ENCODE measurements around the gene PASK.

Gene PASK

GRCh38 chr2:241070811-241071676, 78.2 kb downstream of the PASK start:
- peaks cover 7% of the 10 kb centered on the region for H3K36me3 ChIP-seq (ENCODE audit: insufficient read depth, low read length)
- no peaks in the 10 kb centered on the region for H3K4me1 ChIP-seq (ENCODE audit: insufficient read depth, low read length)
- no peaks in the 10 kb centered on the region for H3K9me3 ChIP-seq (ENCODE audit: low read length)
- peaks cover 26% of the 10 kb centered on the region for H3K27me3 ChIP-seq (ENCODE audit: insufficient read depth, low read length)
- H2AFZ ChIP-seq (ENCODE audit: low read depth, low read length), result no peak overlapping the region
- no peak overlapping the region for H3K4me3 ChIP-seq (ENCODE audit: low read length)

- Histone ChIP-seq H3K9me3 (ENCODE audit: low read length) (no peaks in the 10 kb centered on the region), H3K4me3 (ENCODE audit: low read length) (no peak overlapping the region), H3K27me3 (ENCODE audit: insufficient read depth, low read length) (peaks cover 28% of the 10 kb centered on the region), H3K4me1 (ENCODE audit: insufficient read depth, low read length) (no peaks in the 10 kb centered on the region), H2AFZ (ENCODE audit: low read depth, low read length) (no peak overlapping the region), H3K36me3 (ENCODE audit: insufficient read depth, low read length) (peaks cover 7% of the 10 kb centered on the region)
These were observed 78.9 kb downstream of the PASK start for GRCh38 chr2:241070361-241070760.

- Histone ChIP-seq H3K27me3 (ENCODE audit: insufficient read depth, low read length) (peaks cover 34% of the 10 kb centered on the region), H2AFZ (ENCODE audit: low read depth, low read length) (no peak overlapping the region), H3K4me3 (ENCODE audit: low read length) (no peak overlapping the region), H3K9me3 (ENCODE audit: low read length) (no peaks in the 10 kb centered on the region), H3K36me3 (ENCODE audit: insufficient read depth, low read length) (peaks cover 2% of the 10 kb centered on the region), H3K4me1 (ENCODE audit: insufficient read depth, low read length) (no peaks in the 10 kb centered on the region)
These were observed 79.4 kb downstream of the PASK start for GRCh38 chr2:241069821-241070281.

- H3K9me3 ChIP-seq (ENCODE audit: low read length), result no peaks in the 10 kb centered on the region
- H2AFZ ChIP-seq (ENCODE audit: low read depth, low read length), result no peak overlapping the region
- no peaks in the 10 kb centered on the region for H3K36me3 ChIP-seq (ENCODE audit: insufficient read depth, low read length)
- no peak overlapping the region for H3K4me3 ChIP-seq (ENCODE audit: low read length)
- no peaks in the 10 kb centered on the region for H3K4me1 ChIP-seq (ENCODE audit: insufficient read depth, low read length)
- H3K27me3 ChIP-seq (ENCODE audit: insufficient read depth, low read length), result peaks cover 40% of the 10 kb centered on the region
These were observed 80.1 kb downstream of the PASK start for GRCh38 chr2:241068942-241069810.

- H3K4me3 ChIP-seq (ENCODE audit: low read length), result no peak overlapping the region
- no peak overlapping the region for H2AFZ ChIP-seq (ENCODE audit: low read depth, low read length)
- no peaks in the 10 kb centered on the region for H3K4me1 ChIP-seq (ENCODE audit: insufficient read depth, low read length)
- no peaks in the 10 kb centered on the region for H3K9me3 ChIP-seq (ENCODE audit: low read length)
- H3K27me3 ChIP-seq (ENCODE audit: insufficient read depth, low read length), result peaks cover 44% of the 10 kb centered on the region
- no peaks in the 10 kb centered on the region for H3K36me3 ChIP-seq (ENCODE audit: insufficient read depth, low read length)
These were observed 80.9 kb downstream of the PASK start for GRCh38 chr2:241068136-241068941.

- no peaks in the 10 kb centered on the region for H3K4me1 ChIP-seq (ENCODE audit: insufficient read depth, low read length)
- no peak overlapping the region for H2AFZ ChIP-seq (ENCODE audit: low read depth, low read length)
- no peaks in the 10 kb centered on the region for H3K9me3 ChIP-seq (ENCODE audit: low read length)
- no peak overlapping the region for H3K4me3 ChIP-seq (ENCODE audit: low read length)
- H3K27me3 ChIP-seq (ENCODE audit: insufficient read depth, low read length), result peaks cover 50% of the 10 kb centered on the region
- H3K36me3 ChIP-seq (ENCODE audit: insufficient read depth, low read length), result no peaks in the 10 kb centered on the region
These were observed 81.7 kb downstream of the PASK start for GRCh38 chr2:241067501-241068135.

GRCh38 chr2:241066893-241067341, 82.4 kb downstream of the PASK start:
- H3K27me3 ChIP-seq (ENCODE audit: insufficient read depth, low read length), result peaks cover 50% of the 10 kb centered on the region
- H3K9me3 ChIP-seq (ENCODE audit: low read length), result no peaks in the 10 kb centered on the region
- no peaks in the 10 kb centered on the region for H3K4me1 ChIP-seq (ENCODE audit: insufficient read depth, low read length)
- no peaks in the 10 kb centered on the region for H3K36me3 ChIP-seq (ENCODE audit: insufficient read depth, low read length)
- no peak overlapping the region for H3K4me3 ChIP-seq (ENCODE audit: low read length)
- no peak overlapping the region for H2AFZ ChIP-seq (ENCODE audit: low read depth, low read length)

GRCh38 chr2:241066171-241066892, 82.9 kb downstream of the PASK start:
- no peak overlapping the region for H2AFZ ChIP-seq (ENCODE audit: low read depth, low read length)
- H3K4me1 ChIP-seq (ENCODE audit: insufficient read depth, low read length), result no peaks in the 10 kb centered on the region
- H3K36me3 ChIP-seq (ENCODE audit: insufficient read depth, low read length), result no peaks in the 10 kb centered on the region
- H3K27me3 ChIP-seq (ENCODE audit: insufficient read depth, low read length), result peaks cover 50% of the 10 kb centered on the region
- H3K4me3 ChIP-seq (ENCODE audit: low read length), result no peak overlapping the region
- H3K9me3 ChIP-seq (ENCODE audit: low read length), result no peaks in the 10 kb centered on the region

- no peak overlapping the region for H3K4me3 ChIP-seq (ENCODE audit: low read length)
- no peaks in the 10 kb centered on the region for H3K9me3 ChIP-seq (ENCODE audit: low read length)
- no peaks in the 10 kb centered on the region for H3K4me1 ChIP-seq (ENCODE audit: insufficient read depth, low read length)
- H3K36me3 ChIP-seq (ENCODE audit: insufficient read depth, low read length), result no peaks in the 10 kb centered on the region
- peaks cover 50% of the 10 kb centered on the region for H3K27me3 ChIP-seq (ENCODE audit: insufficient read depth, low read length)
- H2AFZ ChIP-seq (ENCODE audit: low read depth, low read length), result no peak overlapping the region
These were observed 83.9 kb downstream of the PASK start for GRCh38 chr2:241065355-241065803.

GRCh38 chr2:241064802-241065354, 84.4 kb downstream of the PASK start:
- Histone ChIP-seq H3K27me3 (ENCODE audit: insufficient read depth, low read length) (peaks cover 50% of the 10 kb centered on the region), H3K9me3 (ENCODE audit: low read length) (no peaks in the 10 kb centered on the region), H3K36me3 (ENCODE audit: insufficient read depth, low read length) (no peaks in the 10 kb centered on the region), H3K4me1 (ENCODE audit: insufficient read depth, low read length) (no peaks in the 10 kb centered on the region), H3K4me3 (ENCODE audit: low read length) (no peak overlapping the region), H2AFZ (ENCODE audit: low read depth, low read length) (no peak overlapping the region)

- Histone ChIP-seq H3K27me3 (ENCODE audit: insufficient read depth, low read length) (peaks cover 49% of the 10 kb centered on the region), H3K9me3 (ENCODE audit: low read length) (no peaks in the 10 kb centered on the region), H3K4me3 (ENCODE audit: low read length) (no peak overlapping the region), H3K36me3 (ENCODE audit: insufficient read depth, low read length) (no peaks in the 10 kb centered on the region), H2AFZ (ENCODE audit: low read depth, low read length) (no peak overlapping the region), H3K4me1 (ENCODE audit: insufficient read depth, low read length) (no peaks in the 10 kb centered on the region)
These were observed 85.1 kb downstream of the PASK start for GRCh38 chr2:241064008-241064801.
